B cell (primary cell): ENCODE measurements around the gene RANBP3. TPM values are rescaled to one million over a fixed set of nuclear protein-coding genes. Genes with fewer than 3 reads are reported as not detected.

Source experiments
- ATAC-seq: fragments of 200-7000 bp; cut with Tn5 transposase; one replicate; pipeline ENCODE4 v1.10.0; 2021; ENCODE audit warnings: low read depth, mild to moderate bottlenecking, moderate number of reproducible peaks, moderate library complexity
- CTCF ChIA-PET: fragments of 350-600 bp; sonication (Branson Sonifier 250); formaldehyde crosslinking; loops from one replicate; lab custom pipeline; 2021; ENCODE audit warnings: antibody characterized with exemption, inconsistent platforms; lab: Charles Lee
- POLR2A ChIA-PET: fragments of 350-600 bp; sonication (Branson Sonifier 250); formaldehyde crosslinking; loops from one replicate; lab custom pipeline; 2021; ENCODE audit warnings: antibody characterized with exemption; lab: Charles Lee
- DNase-seq: peaks from one replicate; pipeline ENCODE4 v3.0.0; 2013
- H2AFZ ChIP-seq: 2 replicates; pipeline ENCODE4 v1.6.1; 2012; ENCODE audit warnings: mild to moderate bottlenecking, low read depth, low read length; ENCODE audit not compliant: insufficient read depth, poor library complexity, severe bottlenecking
- H3K27ac ChIP-seq, 2 donors: 1 replicate in 1 of 2; 2 replicates in 1 of 2; pipeline ENCODE4 v1.5.1; 2012 to 2013; ENCODE audit warnings: low read length in 2 of 2, mild to moderate bottlenecking in 2 of 2, moderate library complexity in 1 of 2
- H3K27me3 ChIP-seq, 4 experiments: fragments of 200-600 bp in 1 of 4; sonication (generic) in 1 of 4; replicated peaks in 1 of 4; 1 replicate in 2 of 4; 2 replicates in 2 of 4; pipeline versions ENCODE4 v1.6.1 to v1.7.0; 2013 to 2016; ENCODE audit warnings: low read length in 3 of 4, mild to moderate bottlenecking in 2 of 4, mixed read lengths in 1 of 4, moderate library complexity in 1 of 4; ENCODE audit not compliant: insufficient read depth in 4 of 4, control insufficient read depth in 3 of 4; ENCODE audit errors: control extremely low read depth in 1 of 4
- H3K36me3 ChIP-seq, 2 experiments: replicated peaks in 1 of 2; 1 replicate in 1 of 2; 2 replicates in 1 of 2; pipeline versions ENCODE4 v1.6.1 to v1.7.1; 2013; ENCODE audit warnings: low read length in 1 of 2; ENCODE audit not compliant: insufficient read depth in 2 of 2, control insufficient read depth in 1 of 2; ENCODE audit errors: control extremely low read depth in 1 of 2, extremely low read depth in 1 of 2
- H3K4me1 ChIP-seq, 2 donors: fragments of 200-600 bp in 1 of 2; sonication (generic) in 1 of 2; 1 replicate in 1 of 2; 2 replicates in 1 of 2; pipeline versions ENCODE4 v1.5.1 to v1.6.1; 2013 to 2017; ENCODE audit warnings: low read length in 2 of 2; ENCODE audit not compliant: control insufficient read depth in 2 of 2, insufficient read depth in 2 of 2
- H3K4me2 ChIP-seq: replicated peaks from 2 replicates; pipeline ENCODE3; 2012; ENCODE audit warnings: mild to moderate bottlenecking, low read depth, low read length; ENCODE audit not compliant: poor library complexity, severe bottlenecking
- H3K4me3 ChIP-seq, 5 experiments: fragments of 200-600 bp in 1 of 5; sonication (generic) in 1 of 5; 1 replicate in 3 of 5; 2 replicates in 2 of 5; pipeline versions ENCODE4 v1.5.1 to v1.7.0; 2011 to 2016; ENCODE audit warnings: low read length in 4 of 5, mild to moderate bottlenecking in 4 of 5, low read depth in 2 of 5, control low read depth in 1 of 5, moderate library complexity in 1 of 5; ENCODE audit not compliant: insufficient read depth in 1 of 5; ENCODE audit errors: control extremely low read depth in 1 of 5, extremely low read depth in 1 of 5
- H3K79me2 ChIP-seq: fragments of 200-600 bp; sonication (generic); one replicate; pipeline ENCODE4 v1.6.0; 2016; ENCODE audit warnings: low read length; ENCODE audit not compliant: control insufficient read depth, insufficient read depth
- H3K9ac ChIP-seq: fragments of 200-600 bp; sonication (generic); 2 replicates; pipeline ENCODE4 v1.6.1; 2017; ENCODE audit warnings: mild to moderate bottlenecking, low read length, moderate library complexity
- H3K9me3 ChIP-seq, 3 donors: one replicate each; pipeline versions ENCODE4 v1.6.1 to v1.7.1; 2013; ENCODE audit warnings: low read length in 2 of 3; ENCODE audit not compliant: control insufficient read depth in 2 of 3, insufficient read depth in 1 of 3; ENCODE audit errors: control extremely low read depth in 1 of 3
- H4K20me1 ChIP-seq: 2 replicates; pipeline ENCODE4 v1.6.0; 2012; ENCODE audit warnings: mild to moderate bottlenecking, low read length; ENCODE audit not compliant: insufficient read depth, control insufficient read depth, poor library complexity, severe bottlenecking
- H3K27ac Mint-ChIP-seq: one replicate; pipeline ENCODE4 v1.8.0; 2021; ENCODE audit warnings: mixed read lengths
- H3K27me3 Mint-ChIP-seq: one replicate; pipeline ENCODE4 v1.8.0; 2021; ENCODE audit warnings: mixed read lengths
- H3K4me1 Mint-ChIP-seq: one replicate; pipeline ENCODE4 v1.8.0; 2021; ENCODE audit warnings: mixed read lengths
- H3K4me3 Mint-ChIP-seq: one replicate; pipeline ENCODE4 v1.8.0; 2021; ENCODE audit warnings: mixed read lengths
- H3K9me3 Mint-ChIP-seq: one replicate; pipeline ENCODE4 v1.8.0; 2022; ENCODE audit warnings: mixed read lengths; ENCODE audit not compliant: insufficient read depth
- EZH2 ChIP-seq: IDR thresholded peaks from 2 replicates; pipeline ENCODE4 v1.6.1; 2012; ENCODE audit warnings: borderline replicate concordance, low read depth, mild to moderate bottlenecking, moderate library complexity, low read length; ENCODE audit not compliant: insufficient read depth, poor library complexity, severe bottlenecking
- WGBS: methylation state at CpG from one replicate; pipeline ENCODE4 v1.1.5; 2013; ENCODE audit warnings: missing lambda C conversion rate; ENCODE audit not compliant: insufficient coverage; 5-methylcytosine and 5-hydroxymethylcytosine counted together
- intact Hi-C: fragments of 100-400 bp; cut with micrococcal nuclease; formaldehyde crosslinking; loops from one replicate; pipeline ENCODE4 v1.10.0; 2022
- polyA plus RNA-seq: library from polyadenylated mRNA; depleted of rRNA; stranded (reverse); fragments of >200 nt; gene quantifications from 2 replicates; pipeline ENCODE4 v1.2.3, GENCODE V29; 2012
- total RNA-seq, 2 donors: library from RNA; stranded (reverse); fragments of 120-200 nt in 1 of 2; gene quantifications; 1 replicate in 1 of 2; 2 replicates in 1 of 2; pipeline versions ENCODE4 v1.2.3 to v1.2.4, GENCODE V29; 2013 to 2022
- TF ChIP-seq, protein P1 (sequence below): fragments of 200-600 bp; IDR thresholded peaks from one replicate; pipeline ENCODE4 v1.8.0; 2022; ENCODE audit warnings: antibody characterized with exemption, mild to moderate bottlenecking

RANBP3 gene
- total and polyA plus RNA-seq, 2 donors (not counting 1 experiment from before 2014, with no cell fraction given) = 86.7 to 91.7 TPM

DNA sequence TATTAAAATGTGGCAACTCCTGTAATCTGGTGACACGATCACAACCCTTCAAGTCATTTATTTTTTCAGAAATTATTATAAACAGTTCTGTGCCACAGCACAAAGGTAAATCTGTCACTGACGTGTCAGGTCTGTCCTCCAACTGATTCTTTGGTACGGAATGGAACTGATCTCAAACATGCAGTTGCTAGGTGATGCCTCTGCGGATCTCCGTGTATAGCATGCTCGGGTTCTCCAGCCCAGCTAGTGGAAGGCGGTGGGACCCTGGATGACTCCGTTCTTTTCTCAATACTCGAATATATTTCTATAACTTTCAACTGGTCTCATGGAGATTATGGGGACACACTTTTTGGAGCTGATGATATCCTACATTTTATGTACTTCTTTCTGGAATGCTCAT lies 11.0 kb downstream of the RANBP3 start:
- Histone ChIP-seq H3K9me3 (no peaks in the 10 kb centered on the region), H3K9ac (no peak overlapping the region), H3K27me3 (no peaks in the 10 kb centered on the region), H3K4me2 (no peak overlapping the region), H4K20me1 (peaks cover 96% of the 10 kb centered on the region), H2AFZ (no peak overlapping the region), H3K36me3 (peaks cover 0 to 15% of the 10 kb centered on the region in 2 experiments), H3K79me2 (peaks cover 100% of the 10 kb centered on the region), H3K4me1 (peaks cover 29 to 44% of the 10 kb centered on the region in 2 donors), H3K4me3 (no peak overlapping the region), H3K27ac (no peak overlapping the region)
- WGBS = 92% methylated on average over 7 of the region's 9 CpGs
- Mint-ChIP-seq H3K27me3 (no peaks in the 10 kb centered on the region), H3K9me3 (no peaks in the 10 kb centered on the region), H3K27ac (no peak overlapping the region), H3K4me1 (peaks cover 80% of the 10 kb centered on the region), H3K4me3 (no peak overlapping the region)
- CTCF ChIA-PET = interaction anchor here (1.2 to 6.4 kb wide), 6 partner anchors 12 to 158 kb away, joined by 3 to 51 read pairs (median 16); partner anchors contain the start of gene RANBP3
- no peak for ATAC-seq
- intact Hi-C loops = loop anchor here (5.0 kb wide), 1 partner anchor 55 kb away; no protein-coding TSS in a partner anchor
- POLR2A ChIA-PET = no interaction called here
- DNase-seq = no peak
- TF ChIP-seq EZH2 = no peak
- TF ChIP-seq, protein P1, sequence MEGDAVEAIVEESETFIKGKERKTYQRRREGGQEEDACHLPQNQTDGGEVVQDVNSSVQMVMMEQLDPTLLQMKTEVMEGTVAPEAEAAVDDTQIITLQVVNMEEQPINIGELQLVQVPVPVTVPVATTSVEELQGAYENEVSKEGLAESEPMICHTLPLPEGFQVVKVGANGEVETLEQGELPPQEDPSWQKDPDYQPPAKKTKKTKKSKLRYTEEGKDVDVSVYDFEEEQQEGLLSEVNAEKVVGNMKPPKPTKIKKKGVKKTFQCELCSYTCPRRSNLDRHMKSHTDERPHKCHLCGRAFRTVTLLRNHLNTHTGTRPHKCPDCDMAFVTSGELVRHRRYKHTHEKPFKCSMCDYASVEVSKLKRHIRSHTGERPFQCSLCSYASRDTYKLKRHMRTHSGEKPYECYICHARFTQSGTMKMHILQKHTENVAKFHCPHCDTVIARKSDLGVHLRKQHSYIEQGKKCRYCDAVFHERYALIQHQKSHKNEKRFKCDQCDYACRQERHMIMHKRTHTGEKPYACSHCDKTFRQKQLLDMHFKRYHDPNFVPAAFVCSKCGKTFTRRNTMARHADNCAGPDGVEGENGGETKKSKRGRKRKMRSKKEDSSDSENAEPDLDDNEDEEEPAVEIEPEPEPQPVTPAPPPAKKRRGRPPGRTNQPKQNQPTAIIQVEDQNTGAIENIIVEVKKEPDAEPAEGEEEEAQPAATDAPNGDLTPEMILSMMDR = no peak

DNA sequence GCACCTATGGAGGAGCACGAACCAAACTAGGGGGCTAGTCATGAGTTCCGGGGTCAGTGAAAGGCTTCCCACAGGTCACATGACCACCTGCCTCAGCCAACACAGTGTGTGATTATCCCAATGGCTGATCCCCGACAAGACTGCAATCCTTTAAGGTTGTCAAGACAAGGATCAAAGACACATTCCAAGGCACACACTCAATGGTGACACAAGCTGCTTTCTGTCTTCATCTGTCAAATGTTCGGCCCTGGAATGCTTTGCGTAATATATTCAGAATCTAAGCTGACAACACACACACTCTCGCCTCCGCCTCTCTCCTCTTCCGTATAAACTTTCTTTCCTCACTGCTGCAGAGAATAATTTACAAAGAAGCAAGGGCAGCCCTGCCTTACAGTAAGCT lies 11.7 kb downstream of the RANBP3 start:
- H3K27me3 ChIP-seq = no peaks in the 10 kb centered on the region
- intact Hi-C loops = loop anchor here (5.0 kb wide), 1 partner anchor 56 kb away; no protein-coding TSS in a partner anchor
- H3K79me2 ChIP-seq = peaks cover 100% of the 10 kb centered on the region
- ATAC-seq (no peak), DNase-seq (no peak)
- H3K4me3 ChIP-seq = no peak overlapping the region
- no peak overlapping the region for H3K27ac Mint-ChIP-seq
- H3K4me1 Mint-ChIP-seq = peaks cover 80% of the 10 kb centered on the region
- H3K27me3 Mint-ChIP-seq = no peaks in the 10 kb centered on the region
- 86% methylated on average over 8 of the region's 8 CpGs for WGBS
- H3K36me3 ChIP-seq = peaks cover 0 to 15% of the 10 kb centered on the region in 2 experiments
- peaks cover 31 to 49% of the 10 kb centered on the region in 2 donors for H3K4me1 ChIP-seq
- no peak overlapping the region for H3K4me3 Mint-ChIP-seq
- TF ChIP-seq, protein P1 = no peak
- no peak for TF ChIP-seq EZH2
- no peaks in the 10 kb centered on the region for H3K9me3 ChIP-seq
- no peak overlapping the region for H3K4me2 ChIP-seq
- CTCF ChIA-PET = interaction anchor here (1.0 to 6.4 kb wide), 3 partner anchors 13 to 56 kb away, joined by 3 to 51 read pairs (median 4); no protein-coding TSS in a partner anchor
- H3K9me3 Mint-ChIP-seq = no peaks in the 10 kb centered on the region
- no peak overlapping the region for H3K27ac ChIP-seq
- POLR2A ChIA-PET = no interaction called here
- peaks cover 93% of the 10 kb centered on the region for H4K20me1 ChIP-seq
- no peak overlapping the region for H3K9ac ChIP-seq
- no peak overlapping the region for H2AFZ ChIP-seq
